Liver (tissue), 9 donors: Measurements from ENCODE around the gene MYL3. TPM values are rescaled to one million over a fixed set of nuclear protein-coding genes. Genes with fewer than 3 reads are reported as not detected.

Experiments used
- DNase-seq: peaks from one replicate; pipeline ENCODE4 v3.0.0-alpha.2; 2017; ENCODE audit warnings: low spot score
- H3K27ac ChIP-seq, 2 donors: one replicate each; pipeline ENCODE4 v1.7.0; 2013; ENCODE audit warnings: inconsistent platforms in 2 of 2, low read length in 2 of 2, control low read depth in 1 of 2, low read depth in 1 of 2, mild to moderate bottlenecking in 1 of 2
- H3K27me3 ChIP-seq, 4 donors: one replicate each; pipeline versions ENCODE4 v1.6.1 to v1.7.0; 2013; ENCODE audit warnings: low read length in 3 of 4, inconsistent platforms in 1 of 4, mild to moderate bottlenecking in 1 of 4, moderate library complexity in 1 of 4; ENCODE audit not compliant: control insufficient read depth in 4 of 4, insufficient read depth in 4 of 4
- H3K36me3 ChIP-seq, 4 donors: one replicate each; pipeline versions ENCODE4 v1.6.1 to v1.7.0; 2013; ENCODE audit warnings: low read length in 3 of 4, mild to moderate bottlenecking in 3 of 4, low read depth in 1 of 4, moderate library complexity in 1 of 4; ENCODE audit not compliant: control insufficient read depth in 4 of 4, insufficient read depth in 3 of 4
- H3K4me1 ChIP-seq, 4 donors: one replicate each; pipeline versions ENCODE4 v1.6.1 to v1.7.0; 2013; ENCODE audit warnings: low read length in 3 of 4, mild to moderate bottlenecking in 3 of 4, moderate library complexity in 1 of 4; ENCODE audit not compliant: control insufficient read depth in 4 of 4, insufficient read depth in 4 of 4
- H3K4me3 ChIP-seq, 3 donors: one replicate each; pipeline versions ENCODE4 v1.6.1 to v1.7.0; 2013; ENCODE audit warnings: low read length in 3 of 3, control low read depth in 1 of 3, low read depth in 1 of 3, mild to moderate bottlenecking in 1 of 3
- H3K9ac ChIP-seq, 2 donors: one replicate each; pipeline ENCODE4 v1.7.0; 2013; ENCODE audit warnings: low read length in 2 of 2, mild to moderate bottlenecking in 2 of 2, moderate library complexity in 2 of 2, control low read depth in 1 of 2, low read depth in 1 of 2
- H3K9me3 ChIP-seq, 4 donors: one replicate each; pipeline versions ENCODE4 v1.6.1 to v1.7.0; 2013; ENCODE audit warnings: low read length in 3 of 4; ENCODE audit not compliant: control insufficient read depth in 4 of 4
- EGR1 ChIP-seq, 2 donors: IDR thresholded peaks; 2 replicates each; pipeline ENCODE4 v1.6.1; 2016 to 2018; ENCODE audit warnings: antibody characterized with exemption in 2 of 2, low read depth in 2 of 2
- FOXA1 ChIP-seq: IDR thresholded peaks from 2 replicates; pipeline ENCODE4 v1.6.1; 2016; ENCODE audit warnings: antibody characterized with exemption
- FOXA2 ChIP-seq: IDR thresholded peaks from 2 replicates; pipeline ENCODE4 v1.6.1; 2016; ENCODE audit warnings: antibody characterized with exemption
- HNF4A ChIP-seq, 2 donors: conservative IDR thresholded peaks; 2 replicates each; pipeline ENCODE4 v1.6.1; 2016; ENCODE audit warnings: antibody characterized with exemption in 2 of 2, mild to moderate bottlenecking in 2 of 2
- HNF4G ChIP-seq: IDR thresholded peaks from 2 replicates; pipeline ENCODE4 v1.6.1; 2016; ENCODE audit warnings: antibody characterized with exemption
- JUND ChIP-seq, 2 donors: IDR thresholded peaks; 2 replicates each; pipeline ENCODE4 v1.6.1; 2016; ENCODE audit warnings: antibody characterized with exemption in 2 of 2
- NR2F2 ChIP-seq: IDR thresholded peaks from 2 replicates; pipeline ENCODE4 v1.6.1; 2016; ENCODE audit warnings: antibody characterized with exemption
- RXRA ChIP-seq, 2 donors: IDR thresholded peaks; 2 replicates each; pipeline ENCODE4 v1.6.1; 2017 to 2018; ENCODE audit warnings: antibody characterized with exemption in 2 of 2, mild to moderate bottlenecking in 1 of 2
- SP1 ChIP-seq: IDR thresholded peaks from 2 replicates; pipeline ENCODE4 v1.6.1; 2018; ENCODE audit warnings: antibody characterized with exemption, mild to moderate bottlenecking
- ZBTB33 ChIP-seq: IDR thresholded peaks from 2 replicates; pipeline ENCODE4 v1.6.1; 2016; ENCODE audit warnings: antibody characterized with exemption
- WGBS: extraction: QIAGEN DNeasy Blood & Tissue Kit; methylation state at CpG from one replicate; pipeline ENCODE4 v1.1.7; 2013; 5-methylcytosine and 5-hydroxymethylcytosine counted together
- polyA plus RNA-seq, 2 donors: library from polyadenylated mRNA; stranded (reverse) in 1 of 2; unstranded in 1 of 2; fragments of 200-250 nt in 1 of 2; fragments of >200 nt in 1 of 2; fragmentation: Nextera tagmentation in 1 of 2; extraction: Ambion mirVana in 1 of 2; gene quantifications; one replicate each; pipeline versions ENCODE4 v1.2.1 to v1.2.3, GENCODE V29; 2013 to 2015
- total RNA-seq, 2 donors: library from RNA; depleted of rRNA; stranded (reverse); fragments of >200 nt; gene quantifications; one replicate each; pipeline ENCODE4 v1.2.3, GENCODE V29; 2014
- TF ChIP-seq, protein P1 (sequence below): fragments of 150-350 bp; IDR thresholded peaks from 2 replicates; pipeline ENCODE4 v1.5.1; 2017; ENCODE audit warnings: improper control_type of control experiment, low read depth, low read length; ENCODE audit not compliant: missing input control
- TF ChIP-seq, protein P2 (sequence below): IDR thresholded peaks from 2 replicates; pipeline ENCODE4 v1.6.1; 2016; ENCODE audit warnings: antibody characterized with exemption, mild to moderate bottlenecking
- donor health status: healthy.
- donor health status: healthy.
- donor health status: healthy.
- donor health status: healthy.
- donor health status: healthy.

MYL3 gene
- total and polyA plus RNA-seq, 4 donors = 0.51 to 1.3 (median 0.81) TPM

DNA sequence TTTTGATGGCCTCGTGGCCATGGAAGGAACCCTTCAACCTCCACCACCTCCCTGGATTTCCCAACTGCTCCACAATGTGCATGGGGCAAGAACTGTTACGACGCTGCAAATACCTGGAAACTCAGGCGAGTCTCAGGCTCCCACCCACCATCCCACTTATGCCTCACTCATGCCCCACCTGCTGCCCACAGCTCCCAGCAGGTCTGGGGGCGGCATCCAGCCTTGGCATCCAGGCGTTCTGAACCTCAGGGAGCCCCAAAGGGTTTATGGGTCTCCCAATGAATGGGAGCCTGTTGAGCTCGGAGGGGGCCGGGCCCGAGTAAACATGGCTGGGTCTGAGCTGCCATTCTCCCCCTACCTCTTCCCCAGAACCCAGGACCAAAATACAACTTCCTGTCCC, 12.3 kb upstream of the MYL3 start:
- Histone ChIP-seq H3K4me1 (peaks cover 0 to 12% (median 2%) of the 10 kb centered on the region in 4 donors), H3K9ac (no peak overlapping the region), H3K36me3 (no peaks in the 10 kb centered on the region), H3K27ac (peak overlapping the region in 1 of 2 donors; percentile 21), H3K27me3 (no peaks in the 10 kb centered on the region), H3K4me3 (no peak overlapping the region), H3K9me3 (no peaks in the 10 kb centered on the region)
- DNase-seq = no peak
- TF ChIP-seq, protein P1, sequence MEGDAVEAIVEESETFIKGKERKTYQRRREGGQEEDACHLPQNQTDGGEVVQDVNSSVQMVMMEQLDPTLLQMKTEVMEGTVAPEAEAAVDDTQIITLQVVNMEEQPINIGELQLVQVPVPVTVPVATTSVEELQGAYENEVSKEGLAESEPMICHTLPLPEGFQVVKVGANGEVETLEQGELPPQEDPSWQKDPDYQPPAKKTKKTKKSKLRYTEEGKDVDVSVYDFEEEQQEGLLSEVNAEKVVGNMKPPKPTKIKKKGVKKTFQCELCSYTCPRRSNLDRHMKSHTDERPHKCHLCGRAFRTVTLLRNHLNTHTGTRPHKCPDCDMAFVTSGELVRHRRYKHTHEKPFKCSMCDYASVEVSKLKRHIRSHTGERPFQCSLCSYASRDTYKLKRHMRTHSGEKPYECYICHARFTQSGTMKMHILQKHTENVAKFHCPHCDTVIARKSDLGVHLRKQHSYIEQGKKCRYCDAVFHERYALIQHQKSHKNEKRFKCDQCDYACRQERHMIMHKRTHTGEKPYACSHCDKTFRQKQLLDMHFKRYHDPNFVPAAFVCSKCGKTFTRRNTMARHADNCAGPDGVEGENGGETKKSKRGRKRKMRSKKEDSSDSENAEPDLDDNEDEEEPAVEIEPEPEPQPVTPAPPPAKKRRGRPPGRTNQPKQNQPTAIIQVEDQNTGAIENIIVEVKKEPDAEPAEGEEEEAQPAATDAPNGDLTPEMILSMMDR = no peak
- TF ChIP-seq, protein P2, sequence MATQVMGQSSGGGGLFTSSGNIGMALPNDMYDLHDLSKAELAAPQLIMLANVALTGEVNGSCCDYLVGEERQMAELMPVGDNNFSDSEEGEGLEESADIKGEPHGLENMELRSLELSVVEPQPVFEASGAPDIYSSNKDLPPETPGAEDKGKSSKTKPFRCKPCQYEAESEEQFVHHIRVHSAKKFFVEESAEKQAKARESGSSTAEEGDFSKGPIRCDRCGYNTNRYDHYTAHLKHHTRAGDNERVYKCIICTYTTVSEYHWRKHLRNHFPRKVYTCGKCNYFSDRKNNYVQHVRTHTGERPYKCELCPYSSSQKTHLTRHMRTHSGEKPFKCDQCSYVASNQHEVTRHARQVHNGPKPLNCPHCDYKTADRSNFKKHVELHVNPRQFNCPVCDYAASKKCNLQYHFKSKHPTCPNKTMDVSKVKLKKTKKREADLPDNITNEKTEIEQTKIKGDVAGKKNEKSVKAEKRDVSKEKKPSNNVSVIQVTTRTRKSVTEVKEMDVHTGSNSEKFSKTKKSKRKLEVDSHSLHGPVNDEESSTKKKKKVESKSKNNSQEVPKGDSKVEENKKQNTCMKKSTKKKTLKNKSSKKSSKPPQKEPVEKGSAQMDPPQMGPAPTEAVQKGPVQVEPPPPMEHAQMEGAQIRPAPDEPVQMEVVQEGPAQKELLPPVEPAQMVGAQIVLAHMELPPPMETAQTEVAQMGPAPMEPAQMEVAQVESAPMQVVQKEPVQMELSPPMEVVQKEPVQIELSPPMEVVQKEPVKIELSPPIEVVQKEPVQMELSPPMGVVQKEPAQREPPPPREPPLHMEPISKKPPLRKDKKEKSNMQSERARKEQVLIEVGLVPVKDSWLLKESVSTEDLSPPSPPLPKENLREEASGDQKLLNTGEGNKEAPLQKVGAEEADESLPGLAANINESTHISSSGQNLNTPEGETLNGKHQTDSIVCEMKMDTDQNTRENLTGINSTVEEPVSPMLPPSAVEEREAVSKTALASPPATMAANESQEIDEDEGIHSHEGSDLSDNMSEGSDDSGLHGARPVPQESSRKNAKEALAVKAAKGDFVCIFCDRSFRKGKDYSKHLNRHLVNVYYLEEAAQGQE = no peak
- no peak for TF ChIP-seq NR2F2
- TF ChIP-seq EGR1 (IDR thresholded peaks at IDR 0.05; ENCODE audit: low read depth in 2 of 2) = no peak
- TF ChIP-seq SP1 = no peak
- TF ChIP-seq JUND (IDR thresholded peaks at IDR 0.05) = no peak
- TF ChIP-seq ZBTB33 = no peak
- TF ChIP-seq FOXA1 = no peak
- TF ChIP-seq FOXA2 = no peak
- no peak for TF ChIP-seq HNF4A (conservative IDR thresholded peaks at IDR 0.05)
- TF ChIP-seq HNF4G = no peak
- 94% methylated on average over 9 of the region's 9 CpGs for WGBS

DNA sequence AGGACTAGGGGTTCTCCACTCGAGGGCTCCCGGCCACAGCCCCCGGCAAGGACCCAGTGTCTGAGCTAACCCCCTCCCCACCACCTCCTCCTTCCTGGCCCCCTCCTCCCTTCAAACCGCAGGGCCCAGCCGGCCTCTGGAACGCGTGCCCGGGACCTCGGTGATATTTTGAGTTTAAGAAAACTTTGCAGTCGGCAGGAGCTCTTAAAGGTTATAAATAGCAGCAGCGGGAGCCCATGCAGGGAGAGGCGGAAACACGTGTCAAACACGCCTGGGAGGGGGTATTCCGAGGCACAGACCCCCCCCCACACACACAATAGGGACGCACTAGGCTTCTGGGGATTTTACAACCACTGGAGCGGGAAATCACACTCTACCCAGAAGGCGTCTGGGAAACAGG, 11.2 kb upstream of the MYL3 start:
- WGBS = 68% methylated on average over 18 of the region's 18 CpGs
- Histone ChIP-seq H3K27me3 (no peaks in the 10 kb centered on the region), H3K9me3 (no peaks in the 10 kb centered on the region), H3K36me3 (no peaks in the 10 kb centered on the region), H3K9ac (no peak overlapping the region), H3K4me1 (peaks cover 0 to 19% (median 5%) of the 10 kb centered on the region in 4 donors), H3K4me3 (no peak overlapping the region), H3K27ac (peak overlapping the region; percentile 30 to 48)
- DNase-seq = no peak
- no peak for TF ChIP-seq RXRA (IDR thresholded peaks at IDR 0.05)
- TF ChIP-seq, protein P1 = no peak
- TF ChIP-seq NR2F2 = no peak
